Gastroesophageal sphincter (tissue), 4 donors: ENCODE measurements around the gene IRAK4. TPM values are rescaled to one million over a fixed set of nuclear protein-coding genes. Genes with fewer than 3 reads are reported as not detected.

Experiments used
- total RNA-seq, 4 donors: library from RNA; depleted of rRNA; stranded (reverse); fragments of >200 nt; gene quantifications; one replicate each; pipeline ENCODE4 v1.1.0, GENCODE V29; 2016

Gene IRAK4
- total RNA-seq, 4 donors from 2014 or later = 15.3 to 36.6 (median 20.0) TPM

Other genes starting within 250 kb of the IRAK4 start
- gene ADAMTS20, start 206.7 kb upstream of the IRAK4 start, total RNA-seq = not detected
- gene PUS7L, start 161 bp upstream of the IRAK4 start, total RNA-seq = 10 to 100 TPM in 2 of 4 donors, 1 to 10 TPM in 2; 5.4 to 11.7 (median 9.7) TPM
- gene TWF1, start 47.4 kb downstream of the IRAK4 start, total RNA-seq = 100 to 1,000 TPM in 3 of 4 donors, 10 to 100 TPM in 1; 88.2 to 126 (median 111) TPM
- gene TMEM117, start 77.1 kb downstream of the IRAK4 start, total RNA-seq = 10 to 100 TPM in 3 of 4 donors, 1 to 10 TPM in 1; 7.8 to 21.5 (median 12.3) TPM